ENCODE results near the gene C9orf152. TPM values are rescaled to one million over a fixed set of nuclear protein-coding genes. Genes with fewer than 3 reads are reported as not detected.

C9orf152 gene
- total and polyA plus RNA-seq, 2 of the 13 experiments (the other 11 are each of a cell fraction or from before 2014, with no cell fraction given), result 0.24 to 0.48 TPM

DNA sequence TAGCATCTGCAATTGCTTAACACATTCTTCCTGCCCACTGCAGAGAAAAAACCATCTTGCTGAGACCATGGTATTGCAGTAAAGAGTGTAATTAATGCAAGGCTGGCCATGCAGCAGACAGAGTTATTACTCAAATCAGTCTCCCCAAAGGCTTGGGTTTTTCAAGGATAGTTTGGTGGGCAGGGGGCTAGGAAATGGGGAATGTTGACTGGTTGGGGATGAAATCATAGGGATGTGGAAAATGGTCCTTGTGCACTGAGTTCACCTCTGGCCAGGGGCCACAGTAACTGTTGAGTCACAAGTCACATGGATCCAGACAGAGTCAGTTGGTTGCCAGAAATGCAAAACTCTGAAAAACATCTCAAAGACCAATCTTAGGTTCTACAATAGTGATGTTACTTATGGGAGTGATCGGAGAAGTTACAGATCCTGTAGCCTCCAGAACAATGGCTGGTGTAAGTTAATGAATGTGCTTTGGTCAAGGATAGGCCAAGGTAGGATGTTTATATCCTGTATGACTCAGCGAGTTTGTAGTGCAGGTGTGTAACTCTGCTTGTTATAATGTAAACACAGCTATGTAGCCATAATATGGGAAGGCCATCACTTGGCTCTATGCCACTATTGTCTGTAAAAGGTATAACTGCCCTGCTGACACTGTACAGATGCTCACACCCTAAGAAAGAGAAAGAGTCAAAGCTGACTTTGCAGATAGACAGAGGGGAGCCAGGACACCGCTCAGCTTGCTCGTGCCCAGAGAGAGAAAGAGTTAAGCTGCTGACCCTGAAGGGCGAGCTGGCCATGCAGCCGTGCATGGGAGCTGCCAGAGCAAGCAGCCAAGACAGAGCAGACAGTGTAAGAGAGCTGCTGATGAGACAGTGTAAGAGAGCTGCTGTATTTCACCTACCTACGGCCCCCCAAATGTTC is 27.2 kb downstream of the C9orf152 start (continued):
- TF ChIP-seq RERE (CRISPR knock-in tag; IDR thresholded peaks at IDR 0.05; ENCODE audit: low read depth) (0 out of 2 replicates have a peak, but pooled peaks have one; percentile 39), EP300 (IDR thresholded peaks at IDR 0.05; ENCODE audit: low read depth in 2 of 2, low read length in 2 of 2) (peak in 1 of 2 experiments; percentile 79; a peak in 1 of 4 replicates), EP300 (CRISPR knock-in tag; IDR thresholded peaks at IDR 0.05; ENCODE audit: borderline replicate concordance) (peak; percentile 88), KAT7 (CRISPR knock-in tag; IDR thresholded peaks at IDR 0.05; ENCODE audit: borderline replicate concordance) (0 out of 2 replicates have a peak, but pooled peaks have one; percentile 33), MAFK (conservative IDR thresholded peaks at IDR 0.05 in 1 of 2, IDR thresholded peaks at IDR 0.05 in 1 of 2; ENCODE audit: low read length in 2 of 2) (peak; percentile 67 to 84), RXRB (CRISPR knock-in tag; IDR thresholded peaks at IDR 0.05; ENCODE audit: borderline replicate concordance) (peak; percentile 87), ZNF646 (CRISPR knock-in tag; IDR thresholded peaks at IDR 0.05) (0 out of 2 replicates have a peak, but pooled peaks have one; percentile 28), MIXL1 (CRISPR knock-in tag; IDR thresholded peaks at IDR 0.05) (peak; percentile 92), ZNF749 (CRISPR knock-in tag; IDR thresholded peaks at IDR 0.05; ENCODE audit: borderline replicate concordance) (peak; percentile 51; the same call in 1 of the 2 replicates), ZNF10 (CRISPR knock-in tag; IDR thresholded peaks at IDR 0.05; ENCODE audit: borderline replicate concordance, low read depth) (no peak), ZMYM2 (CRISPR knock-in tag; IDR thresholded peaks at IDR 0.05) (peak; percentile 98), GATAD2A (CRISPR knock-in tag; IDR thresholded peaks at IDR 0.05) (peak; percentile 89), ZMYM4 (CRISPR knock-in tag; IDR thresholded peaks at IDR 0.05) (peak; percentile 53; the same call in 1 of the 2 replicates), KLF16 (CRISPR knock-in tag; IDR thresholded peaks at IDR 0.05) (peak in 1 of 2 experiments; percentile 31; a peak in 1 of 4 replicates)
- TF ChIP-seq, protein P1, sequence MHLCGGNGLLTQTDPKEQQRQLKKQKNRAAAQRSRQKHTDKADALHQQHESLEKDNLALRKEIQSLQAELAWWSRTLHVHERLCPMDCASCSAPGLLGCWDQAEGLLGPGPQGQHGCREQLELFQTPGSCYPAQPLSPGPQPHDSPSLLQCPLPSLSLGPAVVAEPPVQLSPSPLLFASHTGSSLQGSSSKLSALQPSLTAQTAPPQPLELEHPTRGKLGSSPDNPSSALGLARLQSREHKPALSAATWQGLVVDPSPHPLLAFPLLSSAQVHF (CRISPR knock-in tag; IDR thresholded peaks at IDR 0.05), result no peak

Data from HepG2 (cell line).